MCF 10A (cell line): Measurements from ENCODE around the gene TPRG1. TPM values are rescaled to one million over a fixed set of nuclear protein-coding genes. Genes with fewer than 3 reads are reported as not detected.
"Not testable (repeated sequence)": the region's sequence is repeated elsewhere in the genome, so short reads cannot be mapped to it uniquely, and the experiment has no call there.

Source experiments
- BruUV-seq: library from RNA; stranded (reverse); fragments of 400-500 nt; replicated peaks from 2 replicates; lab custom pipeline; 2021; lab: Mats Ljungman, UMichigan
- CTCF ChIA-PET: fragments of 300-600 bp; sonication (Branson Sonifier 250); formaldehyde crosslinking; extraction: SDS; loops from one replicate; lab custom pipeline; 2021; ENCODE audit warnings: antibody characterized with exemption, inconsistent platforms; lab: Yijun Ruan, JAX
- POLR2A ChIA-PET: fragments of 300-600, 350-650 bp; sonication (Branson Sonifier 250); formaldehyde crosslinking; extraction: SDS; loops from one replicate; lab custom pipeline; 2020; ENCODE audit warnings: antibody characterized with exemption, inconsistent platforms; lab: Yijun Ruan, JAX
- DNase-seq: peaks from one replicate; pipeline ENCODE4 v3.0.0-alpha.2; 2018; ENCODE audit not compliant: unreplicated experiment
- H3K27ac Mint-ChIP-seq: one replicate; pipeline ENCODE4 v1.8.0; 2022; ENCODE audit warnings: mild to moderate bottlenecking, low read depth, mixed read lengths; ENCODE audit not compliant: unreplicated experiment
- H3K27me3 Mint-ChIP-seq: one replicate; pipeline ENCODE4 v1.8.0; 2022; ENCODE audit warnings: mixed read lengths; ENCODE audit not compliant: insufficient read depth, unreplicated experiment
- H3K36me3 Mint-ChIP-seq: one replicate; pipeline ENCODE4 v1.8.0; 2022; ENCODE audit warnings: mild to moderate bottlenecking, moderate library complexity, mixed read lengths; ENCODE audit not compliant: insufficient read depth, unreplicated experiment
- H3K4me1 Mint-ChIP-seq: one replicate; pipeline ENCODE4 v1.8.0; 2022; ENCODE audit warnings: mixed read lengths; ENCODE audit not compliant: insufficient read depth, unreplicated experiment
- H3K4me3 Mint-ChIP-seq: one replicate; pipeline ENCODE4 v1.8.0; 2022; ENCODE audit warnings: mild to moderate bottlenecking, moderate library complexity, mixed read lengths; ENCODE audit not compliant: unreplicated experiment
- H3K9me3 Mint-ChIP-seq: one replicate; pipeline ENCODE4 v1.8.0; 2022; ENCODE audit warnings: mixed read lengths; ENCODE audit not compliant: unreplicated experiment
- intact Hi-C: fragments of 100-400 bp; cut with micrococcal nuclease; formaldehyde crosslinking; loops from 2 replicates; pipeline ENCODE4 v1.14.1; 2022
- total RNA-seq: library from RNA; stranded (reverse); gene quantifications from 2 replicates; pipeline ENCODE4 v1.2.3, GENCODE V29; 2022
- TF ChIP-seq, protein P1 (sequence below): fragments of 200-600 bp; IDR thresholded peaks from one replicate; pipeline ENCODE4 v1.8.0; 2022; ENCODE audit warnings: antibody characterized with exemption, mild to moderate bottlenecking; ENCODE audit not compliant: unreplicated experiment

The TPRG1 gene
- total RNA-seq, 1 experiment from 2014 or later: 2.0 TPM

DNA sequence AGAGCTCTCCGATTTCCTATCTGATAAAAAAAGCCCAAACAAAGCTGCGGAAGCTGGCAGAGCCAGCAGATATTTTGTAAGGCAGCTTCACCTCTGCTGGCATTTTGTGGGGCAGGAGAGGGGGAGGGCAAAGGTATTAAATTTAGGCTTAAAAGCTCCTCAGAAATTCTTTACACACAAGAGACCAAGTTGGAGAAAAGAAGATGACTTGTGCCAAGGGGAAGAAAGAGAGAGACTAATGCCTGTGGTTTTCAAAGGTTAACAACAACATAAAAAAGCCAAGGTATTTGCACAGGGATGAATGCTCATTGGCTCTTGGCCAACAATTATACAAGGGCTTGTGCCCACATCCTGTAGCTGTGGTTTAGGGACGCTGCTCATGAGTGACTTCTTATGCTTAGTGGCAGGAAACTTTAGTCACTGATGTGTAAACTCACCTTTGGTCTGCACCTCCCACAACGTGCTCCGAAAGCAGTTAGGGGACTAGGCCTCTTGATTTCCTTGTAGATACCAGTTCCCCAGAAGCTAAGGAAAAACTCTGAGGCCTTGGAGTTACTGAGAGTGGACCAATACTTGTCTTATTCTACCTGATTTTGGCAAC, 152.9 kb downstream of the TPRG1 start:
- TF ChIP-seq, protein P1, sequence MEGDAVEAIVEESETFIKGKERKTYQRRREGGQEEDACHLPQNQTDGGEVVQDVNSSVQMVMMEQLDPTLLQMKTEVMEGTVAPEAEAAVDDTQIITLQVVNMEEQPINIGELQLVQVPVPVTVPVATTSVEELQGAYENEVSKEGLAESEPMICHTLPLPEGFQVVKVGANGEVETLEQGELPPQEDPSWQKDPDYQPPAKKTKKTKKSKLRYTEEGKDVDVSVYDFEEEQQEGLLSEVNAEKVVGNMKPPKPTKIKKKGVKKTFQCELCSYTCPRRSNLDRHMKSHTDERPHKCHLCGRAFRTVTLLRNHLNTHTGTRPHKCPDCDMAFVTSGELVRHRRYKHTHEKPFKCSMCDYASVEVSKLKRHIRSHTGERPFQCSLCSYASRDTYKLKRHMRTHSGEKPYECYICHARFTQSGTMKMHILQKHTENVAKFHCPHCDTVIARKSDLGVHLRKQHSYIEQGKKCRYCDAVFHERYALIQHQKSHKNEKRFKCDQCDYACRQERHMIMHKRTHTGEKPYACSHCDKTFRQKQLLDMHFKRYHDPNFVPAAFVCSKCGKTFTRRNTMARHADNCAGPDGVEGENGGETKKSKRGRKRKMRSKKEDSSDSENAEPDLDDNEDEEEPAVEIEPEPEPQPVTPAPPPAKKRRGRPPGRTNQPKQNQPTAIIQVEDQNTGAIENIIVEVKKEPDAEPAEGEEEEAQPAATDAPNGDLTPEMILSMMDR: no peak
- no TSS peak for BruUV-seq
- no peak overlapping the region for H3K4me3 Mint-ChIP-seq
- DNase-seq: peak; percentile 98
- CTCF ChIA-PET: interaction anchor here (0.5 to 1.4 kb wide), 10 partner anchors 10 to 895 kb away, joined by 3 to 5 read pairs (median 4); no protein-coding TSS in a partner anchor
- POLR2A ChIA-PET: interaction anchor here (0.6 to 7.3 kb wide), 18 partner anchors 9 to 500 kb away, joined by 3 to 152 read pairs (median 4); no protein-coding TSS in a partner anchor
- peaks cover 6% of the 10 kb centered on the region for H3K36me3 Mint-ChIP-seq
- no peaks in the 10 kb centered on the region for H3K9me3 Mint-ChIP-seq
- intact Hi-C loops: no loop called here
- peak overlapping the region; percentile 69 for H3K27ac Mint-ChIP-seq
- H3K4me1 Mint-ChIP-seq: peaks cover 30% of the 10 kb centered on the region
- H3K27me3 Mint-ChIP-seq: no peaks in the 10 kb centered on the region

DNA sequence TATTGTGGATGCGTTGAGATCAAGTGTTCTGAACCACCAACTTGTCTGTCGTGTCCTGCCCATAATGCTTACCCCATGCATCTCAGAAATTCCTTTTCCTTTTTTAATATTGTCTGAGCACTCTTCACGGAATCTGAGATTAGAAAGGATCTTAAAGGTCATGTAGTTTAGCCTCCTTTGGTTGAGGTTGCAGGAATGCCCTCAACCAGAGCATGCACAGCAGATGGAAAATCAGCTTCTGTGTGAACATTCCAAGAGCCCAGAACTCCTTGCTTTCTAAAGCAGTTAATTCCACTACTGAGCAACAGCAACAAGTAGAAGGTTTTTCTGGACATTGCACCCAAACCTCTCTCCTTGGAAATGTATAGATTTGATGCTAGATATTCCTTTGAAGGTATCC, 153.7 kb downstream of the TPRG1 start:
- H3K4me3 Mint-ChIP-seq: no peak overlapping the region
- ChIA-PET CTCF (interaction anchor here (0.7 kb wide), 2 partner anchors 18 to 25 kb away, joined by 3 read pairs; no protein-coding TSS in a partner anchor), POLR2A (interaction anchor here (0.7 to 7.3 kb wide), 8 partner anchors 11 to 184 kb away, joined by 3 to 152 read pairs (median 6); no protein-coding TSS in a partner anchor)
- intact Hi-C loops: no loop called here
- no peak for DNase-seq
- BruUV-seq: no TSS peak
- H3K36me3 Mint-ChIP-seq: peaks cover 6% of the 10 kb centered on the region
- TF ChIP-seq, protein P1: no peak
- H3K4me1 Mint-ChIP-seq: peaks cover 30% of the 10 kb centered on the region
- H3K27me3 Mint-ChIP-seq: no peaks in the 10 kb centered on the region
- H3K9me3 Mint-ChIP-seq: no peaks in the 10 kb centered on the region
- H3K27ac Mint-ChIP-seq: peak overlapping the region; percentile 69

DNA sequence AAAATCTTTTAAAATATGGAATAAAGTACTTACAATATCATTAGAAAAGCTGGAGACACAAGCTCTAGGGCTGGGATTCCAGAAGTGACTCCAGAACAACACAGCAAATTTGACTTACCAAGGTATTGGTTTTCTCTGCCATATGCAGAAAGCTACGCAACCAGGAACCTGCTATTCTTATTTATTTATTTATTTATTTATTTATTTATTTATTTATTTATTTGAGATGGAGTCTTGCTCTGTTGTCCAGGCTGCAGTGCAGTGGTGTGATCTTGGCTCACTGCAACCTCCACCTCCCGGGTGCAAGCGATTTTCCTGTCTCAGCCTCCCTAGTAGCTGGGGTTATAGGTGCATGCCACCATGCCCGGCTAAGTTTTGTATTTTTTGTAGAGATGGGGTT, 157.9 kb downstream of the TPRG1 start:
- H3K27me3 Mint-ChIP-seq, intact Hi-C loops, H3K36me3 Mint-ChIP-seq, DNase-seq, H3K27ac Mint-ChIP-seq, H3K4me3 Mint-ChIP-seq, H3K4me1 Mint-ChIP-seq, H3K9me3 Mint-ChIP-seq, BruUV-seq: not testable (repeated sequence)
- ChIA-PET CTCF (interaction anchor here (0.8 to 1.2 kb wide), 3 partner anchors 10 to 495 kb away, joined by 3 read pairs; no protein-coding TSS in a partner anchor), POLR2A (interaction anchor here (0.9 to 1.8 kb wide), 4 partner anchors 9 to 20 kb away, joined by 3 to 11 read pairs (median 5); no protein-coding TSS in a partner anchor)

DNA sequence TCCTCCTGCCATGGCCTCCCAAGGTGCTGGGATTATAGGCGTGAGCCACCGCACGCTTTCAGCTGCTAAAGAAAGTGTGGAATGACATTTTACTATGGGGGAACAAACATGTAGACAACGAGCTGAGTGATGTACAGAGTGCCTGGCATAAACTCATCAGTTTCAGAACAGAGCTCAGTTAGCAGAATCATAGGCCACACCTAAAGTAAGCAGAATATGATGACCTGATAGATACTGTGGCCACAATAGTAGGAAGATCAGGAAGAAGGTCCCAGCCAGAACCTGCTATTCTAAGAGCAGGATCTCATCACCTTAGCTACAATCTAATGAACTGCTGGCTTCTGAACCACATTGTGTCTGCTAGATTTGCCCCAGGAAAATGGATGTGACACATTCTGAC, 158.3 kb downstream of the TPRG1 start:
- no peak overlapping the region for H3K4me3 Mint-ChIP-seq
- H3K27ac Mint-ChIP-seq: no peak overlapping the region
- peaks cover 6% of the 10 kb centered on the region for H3K4me1 Mint-ChIP-seq
- intact Hi-C loops: no loop called here
- TF ChIP-seq, protein P1: no peak
- no TSS peak for BruUV-seq
- no peaks in the 10 kb centered on the region for H3K9me3 Mint-ChIP-seq
- no peaks in the 10 kb centered on the region for H3K27me3 Mint-ChIP-seq
- no peak for DNase-seq
- ChIA-PET POLR2A (interaction anchor here (1.1 to 1.8 kb wide), 2 partner anchors 9 to 20 kb away, joined by 6 to 11 read pairs; no protein-coding TSS in a partner anchor), CTCF (interaction anchor here (0.8 to 1.3 kb wide), 5 partner anchors 10 to 495 kb away, joined by 3 read pairs; no protein-coding TSS in a partner anchor)
- H3K36me3 Mint-ChIP-seq: no peaks in the 10 kb centered on the region
